Measurements from ENCODE around the gene MIEF2.

- TF ChIP-seq CTCF (IDR thresholded peaks at IDR 0.05; ENCODE audit: extremely low read depth in 1 of 2, insufficient read depth in 1 of 2, low read depth in 1 of 2, low read length in 2 of 2), result no peak
- no peak for TF ChIP-seq EZH2 (IDR thresholded peaks at IDR 0.05; ENCODE audit: borderline replicate concordance, low read depth, low read length, severe bottlenecking)
- TF ChIP-seq MAX (IDR thresholded peaks at IDR 0.05; ENCODE audit: insufficient read depth, insufficient read length), result no peak
- TF ChIP-seq POLR2A (IDR thresholded peaks at IDR 0.05; ENCODE audit: low read depth, low read length), result no peak
Measured at GRCh38 chr17:18246880-18247612, 13.4 kb upstream of the MIEF2 start.
